ENCODE data around the gene DDI1. TPM values are rescaled to one million over a fixed set of nuclear protein-coding genes. Genes with fewer than 3 reads are reported as not detected.

Gene DDI1
- total RNA-seq, 1 experiment from 2014 or later = not detected

DNA sequence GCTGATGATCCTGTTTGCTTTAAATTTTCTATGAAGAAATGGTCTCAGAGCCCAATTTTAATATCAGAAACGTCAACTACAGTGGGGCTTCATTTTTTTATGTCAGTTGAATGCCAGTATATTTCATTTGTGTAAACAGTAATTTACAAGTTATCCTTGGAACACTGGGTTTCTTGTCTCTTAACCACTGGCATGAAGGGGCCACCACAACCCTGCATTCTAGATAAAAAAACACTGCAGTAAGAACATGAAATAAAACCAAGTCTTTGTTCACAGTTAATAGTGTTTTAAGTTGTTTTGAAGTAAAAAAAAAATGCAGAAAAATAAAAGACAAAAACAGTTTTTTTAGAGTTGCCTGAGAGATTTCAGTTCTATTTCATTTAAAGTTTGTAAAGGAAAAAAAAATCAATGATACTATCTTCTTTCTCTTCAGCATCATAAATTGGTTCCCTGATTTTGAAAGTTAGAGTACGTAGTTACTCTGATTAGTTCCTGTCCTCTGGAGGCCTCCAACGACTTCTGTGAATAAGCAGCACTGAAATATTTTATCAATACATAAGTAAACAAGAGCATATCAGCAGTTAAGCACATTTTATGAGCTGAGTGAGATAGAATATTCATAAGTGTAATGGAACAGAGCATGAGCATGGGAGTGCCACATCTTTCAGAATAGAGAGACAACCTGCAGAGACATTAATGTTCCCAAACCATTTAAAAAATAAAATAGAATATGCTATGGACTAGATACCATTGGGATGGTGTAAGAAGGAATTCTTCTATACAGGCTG is 7.8 kb upstream of the DDI1 start:
- no peak for DNase-seq (ENCODE audit: low read depth, low spot score)
- BruUV-seq (replicated peaks) = no TSS peak
- intact Hi-C loops (cut with micrococcal nuclease) = no loop called here

More for the DNA sequence above, 7.8 kb upstream of the DDI1 start:
- RAD21 ChIA-PET (ENCODE audit: low non-redundant PET in 1 of 2, low total read pairs in 2 of 2, uncharacterized antibody in 2 of 2, unreplicated experiment in 2 of 2) = no interaction called here
- no peak overlapping the region for H3K4me3 ChIP-seq (replicated peaks in 1 of 2; ENCODE audit: low read depth in 1 of 2, low read length in 2 of 2)
- H2AFZ ChIP-seq (ENCODE audit: low read depth, low read length, poor library complexity, severe bottlenecking) = no peak overlapping the region
- no peaks in the 10 kb centered on the region for H3K36me3 ChIP-seq (ENCODE audit: control insufficient read depth in 1 of 2, insufficient read depth in 2 of 2, low read length in 2 of 2)
- no peak overlapping the region for H3K4me2 ChIP-seq (ENCODE audit: low read length)
- no peaks in the 10 kb centered on the region for H3K4me1 ChIP-seq (ENCODE audit: control insufficient read depth in 1 of 2, insufficient read depth in 2 of 2, low read length in 2 of 2)
- ATAC-seq = no peak
- POLR2A ChIA-PET = no interaction called here
- no peaks in the 10 kb centered on the region for H3K9me2 ChIP-seq (ENCODE audit: insufficient read depth)
- CTCF ChIA-PET = no interaction called here
- no peak for TF ChIP-seq SRF (IDR thresholded peaks at IDR 0.05; ENCODE audit: low read depth)
- no peak for TF ChIP-seq ELF1 (IDR thresholded peaks at IDR 0.05; ENCODE audit: borderline replicate concordance, low read depth)
- TF ChIP-seq JUND (IDR thresholded peaks at IDR 0.05) = no peak
- TF ChIP-seq, protein P1, sequence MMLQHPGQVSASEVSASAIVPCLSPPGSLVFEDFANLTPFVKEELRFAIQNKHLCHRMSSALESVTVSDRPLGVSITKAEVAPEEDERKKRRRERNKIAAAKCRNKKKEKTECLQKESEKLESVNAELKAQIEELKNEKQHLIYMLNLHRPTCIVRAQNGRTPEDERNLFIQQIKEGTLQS (IDR thresholded peaks at IDR 0.05) = no peak
- no peak for TF ChIP-seq POLR2AphosphoS5 (IDR thresholded peaks at IDR 0.05; ENCODE audit: low read depth, low read length)
- no peak for TF ChIP-seq RAD21 (IDR thresholded peaks at IDR 0.05; ENCODE audit: low read depth)
- TF ChIP-seq, protein P2, sequence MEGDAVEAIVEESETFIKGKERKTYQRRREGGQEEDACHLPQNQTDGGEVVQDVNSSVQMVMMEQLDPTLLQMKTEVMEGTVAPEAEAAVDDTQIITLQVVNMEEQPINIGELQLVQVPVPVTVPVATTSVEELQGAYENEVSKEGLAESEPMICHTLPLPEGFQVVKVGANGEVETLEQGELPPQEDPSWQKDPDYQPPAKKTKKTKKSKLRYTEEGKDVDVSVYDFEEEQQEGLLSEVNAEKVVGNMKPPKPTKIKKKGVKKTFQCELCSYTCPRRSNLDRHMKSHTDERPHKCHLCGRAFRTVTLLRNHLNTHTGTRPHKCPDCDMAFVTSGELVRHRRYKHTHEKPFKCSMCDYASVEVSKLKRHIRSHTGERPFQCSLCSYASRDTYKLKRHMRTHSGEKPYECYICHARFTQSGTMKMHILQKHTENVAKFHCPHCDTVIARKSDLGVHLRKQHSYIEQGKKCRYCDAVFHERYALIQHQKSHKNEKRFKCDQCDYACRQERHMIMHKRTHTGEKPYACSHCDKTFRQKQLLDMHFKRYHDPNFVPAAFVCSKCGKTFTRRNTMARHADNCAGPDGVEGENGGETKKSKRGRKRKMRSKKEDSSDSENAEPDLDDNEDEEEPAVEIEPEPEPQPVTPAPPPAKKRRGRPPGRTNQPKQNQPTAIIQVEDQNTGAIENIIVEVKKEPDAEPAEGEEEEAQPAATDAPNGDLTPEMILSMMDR (IDR thresholded peaks at IDR 0.05 in 2 of 3, conservative IDR thresholded peaks at IDR 0.05 in 1 of 3; ENCODE audit: borderline replicate concordance in 1 of 3, insufficient read depth in 1 of 3, low read depth in 2 of 3, low read length in 2 of 3) = no peak
- TF ChIP-seq, protein P3, sequence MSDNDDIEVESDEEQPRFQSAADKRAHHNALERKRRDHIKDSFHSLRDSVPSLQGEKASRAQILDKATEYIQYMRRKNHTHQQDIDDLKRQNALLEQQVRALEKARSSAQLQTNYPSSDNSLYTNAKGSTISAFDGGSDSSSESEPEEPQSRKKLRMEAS (IDR thresholded peaks at IDR 0.05) = no peak
- no peak for TF ChIP-seq EZH2phosphoT487 (IDR thresholded peaks at IDR 0.05; ENCODE audit: borderline replicate concordance)
- no peak for TF ChIP-seq ZNF274 (IDR thresholded peaks at IDR 0.05; ENCODE audit: low read depth, low read length)
- TF ChIP-seq ZFX (IDR thresholded peaks at IDR 0.05) = no peak
- TF ChIP-seq TCF7L2 (IDR thresholded peaks at IDR 0.05; ENCODE audit: borderline replicate concordance, extremely low read depth, insufficient read depth, insufficient read length) = no peak
- TF ChIP-seq, protein P4, sequence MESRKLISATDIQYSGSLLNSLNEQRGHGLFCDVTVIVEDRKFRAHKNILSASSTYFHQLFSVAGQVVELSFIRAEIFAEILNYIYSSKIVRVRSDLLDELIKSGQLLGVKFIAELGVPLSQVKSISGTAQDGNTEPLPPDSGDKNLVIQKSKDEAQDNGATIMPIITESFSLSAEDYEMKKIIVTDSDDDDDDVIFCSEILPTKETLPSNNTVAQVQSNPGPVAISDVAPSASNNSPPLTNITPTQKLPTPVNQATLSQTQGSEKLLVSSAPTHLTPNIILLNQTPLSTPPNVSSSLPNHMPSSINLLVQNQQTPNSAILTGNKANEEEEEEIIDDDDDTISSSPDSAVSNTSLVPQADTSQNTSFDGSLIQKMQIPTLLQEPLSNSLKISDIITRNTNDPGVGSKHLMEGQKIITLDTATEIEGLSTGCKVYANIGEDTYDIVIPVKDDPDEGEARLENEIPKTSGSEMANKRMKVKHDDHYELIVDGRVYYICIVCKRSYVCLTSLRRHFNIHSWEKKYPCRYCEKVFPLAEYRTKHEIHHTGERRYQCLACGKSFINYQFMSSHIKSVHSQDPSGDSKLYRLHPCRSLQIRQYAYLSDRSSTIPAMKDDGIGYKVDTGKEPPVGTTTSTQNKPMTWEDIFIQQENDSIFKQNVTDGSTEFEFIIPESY (IDR thresholded peaks at IDR 0.05; ENCODE audit: extremely low read depth, insufficient replicate concordance, low read length) = no peak
- TF ChIP-seq SP1 (IDR thresholded peaks at IDR 0.05; ENCODE audit: low read depth) = no peak
- H3K27ac ChIP-seq (ENCODE audit: low read depth, low read length) = no peak overlapping the region
- H3K9ac ChIP-seq (ENCODE audit: low read length) = no peak overlapping the region
- no peaks in the 10 kb centered on the region for H3K27me3 ChIP-seq (ENCODE audit: insufficient read depth, low read length)
- H4K20me1 ChIP-seq (ENCODE audit: insufficient read depth) = no peaks in the 10 kb centered on the region
- no peaks in the 10 kb centered on the region for H3K79me2 ChIP-seq (ENCODE audit: insufficient read depth, low read length)
- no peaks in the 10 kb centered on the region for H3K9me3 ChIP-seq (ENCODE audit: control insufficient read depth in 1 of 2, insufficient read depth in 1 of 2, low read depth in 1 of 2, low read length in 2 of 2)

All from HCT116 (cell line).